B cell (primary cell): ENCODE data around the gene LYPD3.

ENCODE experiments used
- CTCF ChIP-seq: fragments of 200-600 bp; IDR thresholded peaks from one replicate; pipeline ENCODE4 v1.8.0; 2022; ENCODE audit warnings: antibody characterized with exemption, mild to moderate bottlenecking
- EZH2 ChIP-seq: IDR thresholded peaks from 2 replicates; pipeline ENCODE4 v1.6.1; 2012; ENCODE audit warnings: borderline replicate concordance, low read depth, mild to moderate bottlenecking, moderate library complexity, low read length; ENCODE audit not compliant: insufficient read depth, poor library complexity, severe bottlenecking

GRCh38 chr19:43506629-43507028, 41.2 kb upstream of the LYPD3 start:
- no peak for TF ChIP-seq CTCF
- no peak for TF ChIP-seq EZH2
